ENCODE results near the gene ZFP69.

The ZFP69 gene

GRCh38 chr1:40449684-40450494, 27.2 kb upstream of the ZFP69 start, which contains the start of gene ZFP69B:
ZFP69B (plus strand) TSS chr1:40450476; CDS start chr1:40450962, 486 bp downstream.
- H3K27ac ChIP-seq, result peak within 1 kb of the TSS; percentile 71
- TF ChIP-seq ZFX (IDR thresholded peaks at IDR 0.05) (peak; percentile 25; the same call in 1 of the 2 replicates), CTCF (conservative IDR thresholded peaks at IDR 0.05) (peak; percentile 20)

GRCh38 chr1:40450495-40451237, 26.4 kb upstream of the ZFP69 start:
- TF ChIP-seq ZFX (IDR thresholded peaks at IDR 0.05), result no peak
- TF ChIP-seq CTCF (conservative IDR thresholded peaks at IDR 0.05), result no peak
- peak overlapping the region; percentile 71 for H3K27ac ChIP-seq

GRCh38 chr1:40451238-40451585, 25.9 kb upstream of the ZFP69 start:
- TF ChIP-seq CTCF (conservative IDR thresholded peaks at IDR 0.05) (no peak), ZFX (IDR thresholded peaks at IDR 0.05) (no peak)
- no peak overlapping the region for H3K27ac ChIP-seq

GRCh38 chr1:40454873-40455272, 22.2 kb upstream of the ZFP69 start:
- TF ChIP-seq ZFX (IDR thresholded peaks at IDR 0.05) (no peak), CTCF (conservative IDR thresholded peaks at IDR 0.05) (no peak)
- no peak overlapping the region for H3K27ac ChIP-seq

- no peak overlapping the region for H3K27ac ChIP-seq
- no peak for TF ChIP-seq CTCF (conservative IDR thresholded peaks at IDR 0.05)
- TF ChIP-seq ZFX (IDR thresholded peaks at IDR 0.05), result no peak
Observed at GRCh38 chr1:40462956-40463590, 14.0 kb upstream of the ZFP69 start.

- TF ChIP-seq CTCF (conservative IDR thresholded peaks at IDR 0.05) (no peak), ZFX (IDR thresholded peaks at IDR 0.05) (no peak)
Observed at GRCh38 chr1:40469327-40469726, 7.8 kb upstream of the ZFP69 start.

GRCh38 chr1:40475268-40475667, 1.8 kb upstream of the ZFP69 start:
- H3K27ac ChIP-seq, result no peak overlapping the region
- TF ChIP-seq CTCF (conservative IDR thresholded peaks at IDR 0.05) (no peak), ZFX (IDR thresholded peaks at IDR 0.05) (no peak)

More at GRCh38 chr1:40469327-40469726, 7.8 kb upstream of the ZFP69 start:
- H3K27ac ChIP-seq, result no peak overlapping the region

Measured in C4-2B (cell line).